D721Med (cell line): Measurements from ENCODE around the gene KCNJ12.

Experiments
- DNase-seq: peaks from one replicate; pipeline ENCODE4 v3.0.0; 2011; ENCODE audit warnings: low spot score; ENCODE audit not compliant: insufficient read length
- FAIRE-seq: peaks from 2 replicates; lab custom pipeline; 2011; peaks lifted over from hg19 to GRCh38; lab: Jason Lieb, UNC
- TF ChIP-seq, protein P1 (sequence below): IDR thresholded peaks from 2 replicates; pipeline ENCODE4 v1.5.1; 2012; ENCODE audit warnings: mild to moderate bottlenecking, control low read depth; ENCODE audit not compliant: insufficient read depth; ENCODE audit errors: missing control alignments

KCNJ12 gene

DNA sequence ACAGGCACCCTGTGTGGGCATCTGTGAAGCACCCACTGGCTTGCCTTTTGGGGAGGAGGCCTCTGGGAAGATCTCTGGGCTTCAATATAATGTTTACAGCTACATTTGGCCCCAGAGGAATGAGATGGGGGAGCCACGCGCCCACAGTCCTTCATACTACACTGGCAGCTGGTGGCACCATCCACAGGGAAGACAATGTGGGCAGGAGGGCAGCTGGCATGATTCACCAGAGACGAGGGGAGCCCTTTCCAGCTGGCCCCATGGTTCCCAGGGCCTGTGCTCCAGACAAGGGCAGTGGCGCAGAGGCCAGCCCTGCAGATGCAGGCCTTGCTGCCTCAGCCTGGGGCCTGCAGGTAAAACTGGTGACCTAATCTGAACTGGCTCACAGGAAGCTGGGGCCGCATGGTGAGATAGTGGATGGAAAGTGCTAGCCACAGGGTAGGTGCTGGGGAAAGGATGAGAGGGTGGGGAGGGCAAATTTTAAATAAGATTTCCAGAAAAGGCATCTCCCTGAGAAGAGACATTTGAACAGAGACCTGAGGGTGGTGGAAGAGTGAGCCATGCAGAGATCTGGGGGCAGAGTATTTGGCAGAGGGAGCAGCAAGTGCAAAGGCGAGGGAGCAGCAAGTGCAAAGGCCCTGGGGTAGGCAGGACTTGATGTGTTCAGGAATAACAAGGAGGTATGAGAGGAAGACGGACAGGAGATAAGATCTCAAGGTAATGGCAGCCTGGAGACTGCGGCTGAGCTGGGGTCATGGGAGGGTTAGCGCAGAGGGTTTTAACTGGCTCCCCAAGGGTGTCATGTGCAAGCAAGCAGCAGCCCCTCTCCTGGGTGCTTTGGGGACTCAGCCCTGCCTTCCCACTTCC lies 12.1 kb upstream of the KCNJ12 start:
- no peak for FAIRE-seq
- no peak for DNase-seq
- TF ChIP-seq, protein P1, sequence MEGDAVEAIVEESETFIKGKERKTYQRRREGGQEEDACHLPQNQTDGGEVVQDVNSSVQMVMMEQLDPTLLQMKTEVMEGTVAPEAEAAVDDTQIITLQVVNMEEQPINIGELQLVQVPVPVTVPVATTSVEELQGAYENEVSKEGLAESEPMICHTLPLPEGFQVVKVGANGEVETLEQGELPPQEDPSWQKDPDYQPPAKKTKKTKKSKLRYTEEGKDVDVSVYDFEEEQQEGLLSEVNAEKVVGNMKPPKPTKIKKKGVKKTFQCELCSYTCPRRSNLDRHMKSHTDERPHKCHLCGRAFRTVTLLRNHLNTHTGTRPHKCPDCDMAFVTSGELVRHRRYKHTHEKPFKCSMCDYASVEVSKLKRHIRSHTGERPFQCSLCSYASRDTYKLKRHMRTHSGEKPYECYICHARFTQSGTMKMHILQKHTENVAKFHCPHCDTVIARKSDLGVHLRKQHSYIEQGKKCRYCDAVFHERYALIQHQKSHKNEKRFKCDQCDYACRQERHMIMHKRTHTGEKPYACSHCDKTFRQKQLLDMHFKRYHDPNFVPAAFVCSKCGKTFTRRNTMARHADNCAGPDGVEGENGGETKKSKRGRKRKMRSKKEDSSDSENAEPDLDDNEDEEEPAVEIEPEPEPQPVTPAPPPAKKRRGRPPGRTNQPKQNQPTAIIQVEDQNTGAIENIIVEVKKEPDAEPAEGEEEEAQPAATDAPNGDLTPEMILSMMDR = no peak

DNA sequence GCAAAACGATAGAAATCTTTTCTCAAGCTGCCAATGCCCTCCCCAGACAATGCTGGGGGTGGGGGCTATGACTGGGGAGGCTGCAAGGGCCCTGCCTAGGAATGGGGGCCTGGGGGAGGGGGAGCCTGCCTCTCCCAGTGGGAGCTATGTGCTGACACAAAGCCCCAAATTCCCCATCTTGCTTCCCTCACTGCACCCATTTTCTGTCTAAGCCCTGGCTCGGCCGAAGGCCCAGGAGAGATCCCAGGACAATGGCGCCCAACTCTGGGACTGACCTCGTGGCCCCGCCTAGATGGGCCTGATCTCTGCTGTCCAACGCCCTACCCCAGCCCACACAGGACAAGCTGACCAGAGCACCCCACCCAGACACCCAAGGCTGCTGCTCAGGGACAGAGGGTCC lies 11.1 kb upstream of the KCNJ12 start:
- no peak for FAIRE-seq
- TF ChIP-seq, protein P1 = no peak
- no peak for DNase-seq

DNA sequence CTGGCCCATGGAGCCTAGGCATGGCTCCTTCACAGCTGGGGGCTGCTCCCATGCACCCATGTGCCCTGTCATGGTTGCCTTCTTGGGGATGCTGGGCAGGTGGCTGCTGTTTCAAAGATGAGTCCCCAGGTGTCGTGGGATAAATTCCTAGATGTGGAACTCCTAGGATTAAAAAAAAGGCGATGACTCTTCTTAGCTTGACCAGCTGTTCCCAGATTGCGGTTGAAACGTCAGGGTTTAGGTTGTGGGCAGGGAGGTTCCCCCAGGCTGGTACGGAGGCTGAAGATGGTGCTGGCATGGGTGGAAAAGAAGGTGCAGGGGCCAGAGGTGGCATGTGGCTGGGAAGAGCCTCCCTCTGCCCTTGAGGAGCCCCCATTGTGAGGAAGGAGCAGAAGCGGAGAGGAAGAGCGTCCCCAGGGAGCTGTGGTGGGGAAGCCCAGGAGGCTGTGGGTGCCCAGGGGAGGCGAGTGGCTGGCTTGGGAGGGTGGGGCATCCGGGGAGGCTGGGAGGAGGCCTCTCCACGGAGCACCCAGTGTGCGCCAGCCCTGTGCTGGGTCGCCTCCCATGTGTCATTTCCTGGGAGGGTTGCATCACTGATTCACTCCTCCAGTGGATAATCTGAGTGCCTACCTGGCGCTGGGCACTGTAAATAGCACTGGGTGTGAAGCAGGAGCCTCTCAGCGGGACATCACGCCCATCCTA lies 7.5 kb upstream of the KCNJ12 start:
- TF ChIP-seq, protein P1 = no peak
- no peak for FAIRE-seq

DNA sequence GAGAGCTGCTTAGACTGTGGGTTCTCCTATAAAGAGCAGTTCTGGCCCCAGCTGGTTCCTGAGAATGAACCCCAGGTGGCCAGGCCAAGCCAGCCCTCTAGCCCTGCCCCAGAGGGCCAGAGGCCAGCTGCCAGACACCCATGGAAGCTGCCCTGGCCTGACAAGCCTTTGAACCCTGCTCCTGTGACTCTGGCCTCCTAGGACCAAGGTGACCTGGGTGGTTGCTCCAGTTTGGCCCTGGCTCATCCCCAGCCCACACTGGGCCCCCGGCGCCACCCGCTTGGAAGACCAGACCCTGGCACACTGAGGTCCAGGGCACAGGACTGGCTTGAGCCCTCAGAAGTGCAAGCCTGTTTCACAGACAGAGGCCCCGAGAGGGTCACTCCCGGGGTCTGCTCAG lies 6.8 kb upstream of the KCNJ12 start:
- TF ChIP-seq, protein P1 = no peak
- no peak for FAIRE-seq
- DNase-seq = no peak

More for the DNA sequence above, 7.5 kb upstream of the KCNJ12 start:
- no peak for DNase-seq

DNA sequence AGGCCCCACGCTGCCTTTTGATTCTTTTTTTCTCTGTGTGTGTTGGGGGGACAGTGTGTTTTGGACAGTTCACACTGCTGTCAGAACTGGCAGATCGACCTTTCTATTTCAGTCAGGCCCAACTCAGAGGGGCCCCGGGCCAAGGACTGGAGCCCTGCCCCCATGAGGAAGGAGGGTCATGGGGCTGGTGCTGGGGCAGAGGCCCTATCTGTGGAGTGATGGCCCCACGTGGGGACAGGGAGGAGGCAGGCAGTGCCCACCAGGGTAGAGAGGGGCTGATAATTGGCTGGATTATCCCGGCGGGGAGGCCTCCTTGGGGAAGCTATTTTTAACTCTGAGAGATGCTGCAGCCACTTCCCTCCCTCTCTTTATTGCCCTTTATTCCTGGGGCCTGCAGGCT lies 5.7 kb upstream of the KCNJ12 start:
- TF ChIP-seq, protein P1 = no peak
- FAIRE-seq (no peak), DNase-seq (no peak)

DNA sequence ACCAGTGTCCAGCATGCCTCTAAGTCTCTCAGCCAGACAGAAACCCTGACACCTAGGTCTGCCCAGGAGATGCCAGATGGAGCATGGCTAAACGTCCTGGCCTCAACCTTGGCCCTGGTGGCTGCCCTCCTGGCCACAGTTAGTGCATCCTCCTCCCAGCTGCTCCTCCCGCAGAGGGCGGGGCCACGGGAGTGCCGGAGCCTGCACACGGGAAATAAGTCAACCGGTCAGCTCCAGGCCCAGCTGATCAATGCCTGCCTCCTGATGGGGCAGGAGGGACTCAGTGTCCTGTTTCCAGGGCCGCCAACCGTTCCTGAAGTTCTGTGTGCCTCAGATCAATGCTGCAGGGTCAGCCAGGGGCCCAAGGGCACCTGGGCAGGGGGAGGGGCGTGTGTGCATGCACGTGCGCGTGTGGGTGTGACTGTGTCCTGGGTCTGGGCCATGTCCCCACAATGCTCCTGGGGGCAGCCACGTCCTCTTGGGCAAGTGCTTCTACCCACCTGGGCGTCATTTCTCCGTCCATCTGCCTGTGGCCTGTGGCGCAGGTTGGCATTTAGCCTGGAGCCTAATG lies 4.6 kb upstream of the KCNJ12 start:
- TF ChIP-seq, protein P1 = no peak
- DNase-seq = no peak
- FAIRE-seq = no peak
